ENCODE measurements around the gene PDC.

- TF ChIP-seq MAX (IDR thresholded peaks at IDR 0.05; ENCODE audit: low read depth, low read length), result no peak
- no peak for TF ChIP-seq TCF12 (IDR thresholded peaks at IDR 0.05; ENCODE audit: low read depth, low read length)
Observed at GRCh38 chr1:186420923-186421322, 40.0 kb downstream of the PDC start.
